A673 (cell line): Measurements from ENCODE around the gene FSTL4. TPM values are rescaled to one million over a fixed set of nuclear protein-coding genes. Genes with fewer than 3 reads are reported as not detected.
"Not testable (repeated sequence)": the region's sequence is repeated elsewhere in the genome, so short reads cannot be mapped to it uniquely, and the experiment has no call there.

ENCODE experiments used
- BruUV-seq: library from RNA; stranded (reverse); fragments of 400-500 nt; replicated peaks from 2 replicates; lab custom pipeline; 2021; lab: Mats Ljungman, UMichigan
- CTCF ChIA-PET: fragments of 300-600 bp; sonication (Branson Sonifier 250); formaldehyde crosslinking; loops from one replicate; lab custom pipeline; 2022; ENCODE audit warnings: antibody characterized with exemption; lab: Charles Lee
- POLR2A ChIA-PET: fragments of 300-600 bp; sonication (Branson Sonifier 250); formaldehyde crosslinking; loops from one replicate; lab custom pipeline; 2022; ENCODE audit warnings: antibody characterized with exemption; ENCODE audit not compliant: low non-redundant PET; lab: Charles Lee
- DNase-seq: peaks from one replicate; pipeline ENCODE4 v3.0.0-alpha.2; 2015; ENCODE audit warnings: low spot score
- H3K27ac ChIP-seq: fragments of 200-600 bp; sonication (generic); 2 replicates; pipeline ENCODE4 v1.5.1; 2016; ENCODE audit warnings: mixed run types, low read depth, mild to moderate bottlenecking, mixed read lengths, antibody characterized with exemption, low read length; ENCODE audit not compliant: poor library complexity, severe bottlenecking
- H3K27me3 ChIP-seq: fragments of 200-600 bp; sonication (generic); replicated peaks from 2 replicates; pipeline ENCODE4 v1.6.1; 2017; ENCODE audit warnings: mixed run types, low read depth, mild to moderate bottlenecking, mixed read lengths, antibody characterized with exemption, low read length; ENCODE audit not compliant: insufficient read depth, poor library complexity
- H3K36me3 ChIP-seq: fragments of 200-600 bp; sonication (generic); 2 replicates; pipeline ENCODE4 v1.6.1; 2016; ENCODE audit warnings: mixed run types, mild to moderate bottlenecking, mixed read lengths, antibody characterized with exemption, low read length; ENCODE audit not compliant: insufficient read depth, poor library complexity, severe bottlenecking
- H3K4me1 ChIP-seq: fragments of 200-600 bp; sonication (generic); 2 replicates; pipeline ENCODE4 v1.6.1; 2017; ENCODE audit warnings: mixed run types, mild to moderate bottlenecking, mixed read lengths, antibody characterized with exemption, low read length; ENCODE audit not compliant: insufficient read depth, poor library complexity, severe bottlenecking
- H3K4me3 ChIP-seq: fragments of 200-600 bp; sonication (generic); 2 replicates; pipeline ENCODE4 v1.5.1; 2016; ENCODE audit warnings: low read depth, mixed run types, mild to moderate bottlenecking, mixed read lengths, low read length; ENCODE audit not compliant: poor library complexity, severe bottlenecking
- H3K9me3 ChIP-seq: fragments of 200-600 bp; sonication (generic); 2 replicates; pipeline ENCODE4 v1.6.1; 2016; ENCODE audit warnings: mixed run types, low read depth, mild to moderate bottlenecking, mixed read lengths, antibody characterized with exemption, low read length; ENCODE audit not compliant: poor library complexity, severe bottlenecking
- CTCF ChIP-seq: fragments of 300-800, 200-600 bp; sonication (generic); conservative IDR thresholded peaks from 2 replicates; pipeline ENCODE4 v1.5.1; 2017; ENCODE audit warnings: low read depth, mild to moderate bottlenecking, antibody characterized with exemption, low read length, moderate library complexity, mixed read lengths
- EZH2 ChIP-seq: fragments of 200-600 bp; sonication (generic); IDR thresholded peaks from 2 replicates; pipeline ENCODE4 v1.6.1; 2017; ENCODE audit warnings: borderline replicate concordance, low read depth, mild to moderate bottlenecking, mixed read lengths, antibody characterized with exemption, low read length; ENCODE audit not compliant: poor library complexity, severe bottlenecking
- intact Hi-C: fragments of 100-400 bp; cut with micrococcal nuclease; formaldehyde crosslinking; loops from one replicate; pipeline ENCODE4 v1.10.0; 2022; ENCODE audit not compliant: unreplicated experiment
- total RNA-seq: library from RNA; stranded (reverse); gene quantifications from 2 replicates; pipeline ENCODE4 v1.2.3, GENCODE V29; 2021

The FSTL4 gene
- total RNA-seq, 1 experiment from 2014 or later = 0.86 TPM

- Histone ChIP-seq H3K27me3 (no peaks in the 10 kb centered on the region), H3K36me3 (no peaks in the 10 kb centered on the region), H3K4me1 (no peaks in the 10 kb centered on the region), H3K4me3 (no peak overlapping the region), H3K9me3 (no peaks in the 10 kb centered on the region), H3K27ac (no peak overlapping the region)
- DNase-seq = no peak
- intact Hi-C loops = no loop called here
- ChIA-PET CTCF (no interaction called here), POLR2A (interaction anchor here (0.6 kb wide), 1 partner anchor 111 kb away, joined by 6 read pairs; no protein-coding TSS in a partner anchor)
- TF ChIP-seq CTCF (no peak), EZH2 (no peak)
- no TSS peak for BruUV-seq
These were observed 163.2 kb downstream of the FSTL4 start for GRCh38 chr5:133449181-133449580.

GRCh38 chr5:133446440-133446839, 165.9 kb downstream of the FSTL4 start:
- Histone ChIP-seq H3K27ac (no peak overlapping the region), H3K9me3 (no peaks in the 10 kb centered on the region), H3K4me3 (no peak overlapping the region), H3K27me3 (no peaks in the 10 kb centered on the region), H3K36me3 (no peaks in the 10 kb centered on the region), H3K4me1 (no peaks in the 10 kb centered on the region)
- no TSS peak for BruUV-seq
- intact Hi-C loops = no loop called here
- ChIA-PET CTCF (no interaction called here), POLR2A (no interaction called here)
- TF ChIP-seq EZH2 (no peak), CTCF (no peak)
- DNase-seq = no peak

GRCh38 chr5:133445744-133446143, 166.6 kb downstream of the FSTL4 start:
- no peak overlapping the region for H3K4me3 ChIP-seq
- no peaks in the 10 kb centered on the region for H3K4me1 ChIP-seq
- intact Hi-C loops = no loop called here
- no TSS peak for BruUV-seq
- no peak for DNase-seq
- H3K9me3 ChIP-seq = no peaks in the 10 kb centered on the region
- ChIA-PET POLR2A (no interaction called here), CTCF (no interaction called here)
- H3K27ac ChIP-seq = no peak overlapping the region
- H3K27me3 ChIP-seq = no peaks in the 10 kb centered on the region
- no peaks in the 10 kb centered on the region for H3K36me3 ChIP-seq
- TF ChIP-seq CTCF (no peak), EZH2 (no peak)

- CTCF ChIA-PET = interaction anchor here (1.2 kb wide), 1 partner anchor 24 kb away, joined by 3 read pairs; no protein-coding TSS in a partner anchor
- intact Hi-C loops, DNase-seq, BruUV-seq, POLR2A ChIA-PET, H3K27ac ChIP-seq, H3K4me1 ChIP-seq, H3K4me3 ChIP-seq, H3K9me3 ChIP-seq, H3K27me3 ChIP-seq, H3K36me3 ChIP-seq: not testable (repeated sequence)
These were observed 167.1 kb downstream of the FSTL4 start for GRCh38 chr5:133445204-133445603.
